ENCODE measurements around the gene FAM168A. TPM values are rescaled to one million over a fixed set of nuclear protein-coding genes. Genes with fewer than 3 reads are reported as not detected.

FAM168A gene
- total and polyA plus RNA-seq, 2 experiments from 2014 or later = 6.3 to 24.5 TPM

GRCh38 chr11:73380897-73381410, 217.0 kb downstream of the FAM168A start:
- Histone ChIP-seq H3K27ac (no peak overlapping the region), H3K79me2 (peaks cover 13% of the 10 kb centered on the region), H3K4me1 (ENCODE audit: insufficient read depth) (peaks cover 24% of the 10 kb centered on the region), H3K4me3 (no peak overlapping the region), H3K4me2 (no peak overlapping the region), H3K27me3 (no peaks in the 10 kb centered on the region), H3K36me3 (replicated peaks; ENCODE audit: insufficient read depth, low read depth) (no peaks in the 10 kb centered on the region), H3K9me3 (ENCODE audit: low read depth) (no peaks in the 10 kb centered on the region), H2AFZ (no peak overlapping the region), H4K20me1 (ENCODE audit: insufficient read depth, poor library complexity, severe bottlenecking) (no peaks in the 10 kb centered on the region), H3K9me2 (replicated peaks; ENCODE audit: insufficient read depth) (no peaks in the 10 kb centered on the region)
- 96% methylated on average over 3 of the region's 4 CpGs for WGBS (ENCODE audit: low lambda C conversion rate, missing lambda C conversion rate)
- TF ChIP-seq EZH2 (IDR thresholded peaks at IDR 0.05; ENCODE audit: borderline replicate concordance) (no peak), EZH2phosphoT487 (IDR thresholded peaks at IDR 0.05; ENCODE audit: low read depth, severe bottlenecking, unreplicated experiment) (no peak)
- TF ChIP-seq, protein P1, sequence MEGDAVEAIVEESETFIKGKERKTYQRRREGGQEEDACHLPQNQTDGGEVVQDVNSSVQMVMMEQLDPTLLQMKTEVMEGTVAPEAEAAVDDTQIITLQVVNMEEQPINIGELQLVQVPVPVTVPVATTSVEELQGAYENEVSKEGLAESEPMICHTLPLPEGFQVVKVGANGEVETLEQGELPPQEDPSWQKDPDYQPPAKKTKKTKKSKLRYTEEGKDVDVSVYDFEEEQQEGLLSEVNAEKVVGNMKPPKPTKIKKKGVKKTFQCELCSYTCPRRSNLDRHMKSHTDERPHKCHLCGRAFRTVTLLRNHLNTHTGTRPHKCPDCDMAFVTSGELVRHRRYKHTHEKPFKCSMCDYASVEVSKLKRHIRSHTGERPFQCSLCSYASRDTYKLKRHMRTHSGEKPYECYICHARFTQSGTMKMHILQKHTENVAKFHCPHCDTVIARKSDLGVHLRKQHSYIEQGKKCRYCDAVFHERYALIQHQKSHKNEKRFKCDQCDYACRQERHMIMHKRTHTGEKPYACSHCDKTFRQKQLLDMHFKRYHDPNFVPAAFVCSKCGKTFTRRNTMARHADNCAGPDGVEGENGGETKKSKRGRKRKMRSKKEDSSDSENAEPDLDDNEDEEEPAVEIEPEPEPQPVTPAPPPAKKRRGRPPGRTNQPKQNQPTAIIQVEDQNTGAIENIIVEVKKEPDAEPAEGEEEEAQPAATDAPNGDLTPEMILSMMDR (IDR thresholded peaks at IDR 0.05; ENCODE audit: poor library complexity) = no peak
- no peak for DNase-seq (ENCODE audit: low spot score)

DNA sequence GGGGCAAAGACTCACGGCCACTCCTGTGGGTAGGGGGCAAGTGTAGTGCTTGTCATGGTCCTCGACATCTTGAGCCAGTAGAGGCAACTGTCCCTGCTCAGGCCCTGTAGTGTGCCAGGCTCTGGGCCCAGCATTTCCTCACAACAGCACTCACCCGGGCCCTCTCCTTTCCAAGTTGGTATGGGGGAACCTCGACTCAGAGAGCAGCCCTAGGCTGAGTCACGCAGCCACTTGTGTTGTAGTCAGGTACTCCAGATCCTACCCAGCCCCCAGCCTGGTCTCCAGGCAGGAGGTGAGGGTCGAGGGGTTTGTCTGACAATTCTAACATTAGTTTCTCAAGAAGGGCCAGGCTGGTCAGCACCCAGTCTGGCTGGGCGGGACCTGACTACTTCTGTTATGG, 217.6 kb downstream of the FAM168A start:
- Histone ChIP-seq H3K4me1 (ENCODE audit: insufficient read depth) (peaks cover 22% of the 10 kb centered on the region), H3K4me3 (no peak overlapping the region), H3K9me2 (replicated peaks; ENCODE audit: insufficient read depth) (no peaks in the 10 kb centered on the region), H3K36me3 (replicated peaks; ENCODE audit: insufficient read depth, low read depth) (no peaks in the 10 kb centered on the region), H3K79me2 (peaks cover 9% of the 10 kb centered on the region), H3K27me3 (no peaks in the 10 kb centered on the region), H3K9me3 (ENCODE audit: low read depth) (no peaks in the 10 kb centered on the region), H2AFZ (no peak overlapping the region), H3K4me2 (no peak overlapping the region), H3K27ac (no peak overlapping the region), H4K20me1 (ENCODE audit: insufficient read depth, poor library complexity, severe bottlenecking) (no peaks in the 10 kb centered on the region)
- DNase-seq (ENCODE audit: low spot score) = no peak
- TF ChIP-seq, protein P1 (IDR thresholded peaks at IDR 0.05; ENCODE audit: poor library complexity) = no peak
- no peak for TF ChIP-seq EZH2phosphoT487 (IDR thresholded peaks at IDR 0.05; ENCODE audit: low read depth, severe bottlenecking, unreplicated experiment)
- no peak for TF ChIP-seq EZH2 (IDR thresholded peaks at IDR 0.05; ENCODE audit: borderline replicate concordance)
- 85% methylated on average over 7 of the region's 7 CpGs for WGBS (ENCODE audit: low lambda C conversion rate, missing lambda C conversion rate)

DNA sequence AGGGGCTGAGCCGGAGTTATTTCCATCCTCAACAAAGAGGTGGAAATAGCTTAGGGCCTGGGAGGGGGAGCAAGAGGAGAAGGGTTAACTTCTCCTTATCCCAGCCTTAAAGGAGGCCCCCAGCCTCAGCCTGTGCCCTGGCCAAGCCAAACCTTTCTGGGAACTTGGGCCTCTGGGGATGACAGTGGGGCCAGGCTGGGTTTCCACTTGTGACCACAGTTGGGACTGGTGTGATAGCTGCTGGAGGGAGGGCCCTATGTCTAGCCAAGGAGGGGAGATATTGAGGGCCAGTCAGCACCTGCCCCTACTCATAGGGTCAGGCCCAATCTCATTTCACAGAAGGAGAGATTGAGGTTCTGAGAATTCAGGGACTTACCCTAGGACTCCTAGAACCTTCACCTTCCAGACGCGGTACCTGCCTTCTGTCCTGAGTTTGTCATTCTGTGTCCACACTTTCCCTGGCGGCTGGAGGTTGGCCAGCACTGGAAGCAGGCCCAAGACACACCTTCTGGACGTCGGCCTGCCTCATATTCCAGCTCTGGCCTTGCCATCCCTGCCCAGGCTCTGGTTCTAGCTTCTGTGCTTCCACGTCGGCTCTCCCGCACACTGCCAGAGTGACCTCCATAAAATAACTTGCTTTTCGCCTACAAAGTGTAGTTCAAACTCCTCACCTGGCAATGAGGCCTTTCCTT, 218.6 kb downstream of the FAM168A start:
- no peaks in the 10 kb centered on the region for H3K27me3 ChIP-seq
- TF ChIP-seq EZH2phosphoT487 (IDR thresholded peaks at IDR 0.05; ENCODE audit: low read depth, severe bottlenecking, unreplicated experiment) (no peak), EZH2 (IDR thresholded peaks at IDR 0.05; ENCODE audit: borderline replicate concordance) (no peak)
- TF ChIP-seq, protein P1 (IDR thresholded peaks at IDR 0.05; ENCODE audit: poor library complexity) = no peak
- 90% methylated on average over 10 of the region's 10 CpGs for WGBS (ENCODE audit: low lambda C conversion rate, missing lambda C conversion rate)
- no peak overlapping the region for H3K4me3 ChIP-seq
- no peak overlapping the region for H3K27ac ChIP-seq
- H3K9me2 ChIP-seq (replicated peaks; ENCODE audit: insufficient read depth) = no peaks in the 10 kb centered on the region
- H3K79me2 ChIP-seq = peaks cover 9% of the 10 kb centered on the region
- no peak overlapping the region for H2AFZ ChIP-seq
- peaks cover 18% of the 10 kb centered on the region for H3K4me1 ChIP-seq (ENCODE audit: insufficient read depth)
- no peak for DNase-seq (ENCODE audit: low spot score)
- no peaks in the 10 kb centered on the region for H3K9me3 ChIP-seq (ENCODE audit: low read depth)
- H3K4me2 ChIP-seq = no peak overlapping the region
- no peaks in the 10 kb centered on the region for H3K36me3 ChIP-seq (replicated peaks; ENCODE audit: insufficient read depth, low read depth)
- H4K20me1 ChIP-seq (ENCODE audit: insufficient read depth, poor library complexity, severe bottlenecking) = no peaks in the 10 kb centered on the region
